Subcutaneous abdominal adipose tissue (tissue), 5 donors: ENCODE results near the gene ATG14.

Experiments
- H3K27ac ChIP-seq: one replicate; pipeline ENCODE4 v1.7.0; 2013; ENCODE audit warnings: low read depth, mild to moderate bottlenecking, inconsistent platforms, low read length, moderate library complexity
- H3K27me3 ChIP-seq, 5 donors: one replicate each; pipeline ENCODE4 v1.7.0; 2013; ENCODE audit warnings: low read length in 5 of 5, inconsistent platforms in 1 of 5; ENCODE audit not compliant: control insufficient read depth in 5 of 5, insufficient read depth in 4 of 5
- H3K36me3 ChIP-seq, 5 donors: one replicate each; pipeline ENCODE4 v1.7.0; 2013; ENCODE audit warnings: low read length in 5 of 5; ENCODE audit not compliant: control insufficient read depth in 5 of 5, insufficient read depth in 5 of 5
- H3K4me1 ChIP-seq, 5 donors: one replicate each; pipeline ENCODE4 v1.7.0; 2013; ENCODE audit warnings: low read length in 5 of 5, mild to moderate bottlenecking in 3 of 5, moderate library complexity in 1 of 5; ENCODE audit not compliant: control insufficient read depth in 5 of 5, insufficient read depth in 5 of 5
- H3K4me3 ChIP-seq, 5 donors: one replicate each; pipeline ENCODE4 v1.7.0; 2013; ENCODE audit warnings: low read length in 5 of 5, low read depth in 1 of 5
- H3K9ac ChIP-seq, 5 donors: one replicate each; pipeline ENCODE4 v1.7.0; 2013; ENCODE audit warnings: low read length in 5 of 5, mild to moderate bottlenecking in 4 of 5, moderate library complexity in 3 of 5
- H3K9me3 ChIP-seq, 5 donors: one replicate each; pipeline ENCODE4 v1.7.0; 2013; ENCODE audit warnings: low read length in 5 of 5; ENCODE audit not compliant: control insufficient read depth in 5 of 5
- donor health status: healthy.
- donor health status: healthy.
- donor health status: healthy.
- donor health status: healthy.
- donor health status: healthy.

ATG14 gene

GRCh38 chr14:55356913-55357312, 54.7 kb downstream of the ATG14 start:
- Histone ChIP-seq H3K4me1 (no peaks in the 10 kb centered on the region), H3K36me3 (peaks cover 0 to 28% (median 14%) of the 10 kb centered on the region in 5 donors), H3K9me3 (no peaks in the 10 kb centered on the region), H3K27me3 (no peaks in the 10 kb centered on the region), H3K4me3 (no peak overlapping the region), H3K27ac (no peak overlapping the region), H3K9ac (no peak overlapping the region)

- no peak overlapping the region for H3K27ac ChIP-seq
- H3K27me3 ChIP-seq, result no peaks in the 10 kb centered on the region
- H3K9ac ChIP-seq, result no peak overlapping the region
- peaks cover 3 to 38% (median 24%) of the 10 kb centered on the region in 5 donors for H3K36me3 ChIP-seq
- no peaks in the 10 kb centered on the region for H3K9me3 ChIP-seq
- H3K4me3 ChIP-seq, result no peak overlapping the region
- H3K4me1 ChIP-seq, result no peaks in the 10 kb centered on the region
Measured at GRCh38 chr14:55355922-55356321, 55.7 kb downstream of the ATG14 start.

DNA sequence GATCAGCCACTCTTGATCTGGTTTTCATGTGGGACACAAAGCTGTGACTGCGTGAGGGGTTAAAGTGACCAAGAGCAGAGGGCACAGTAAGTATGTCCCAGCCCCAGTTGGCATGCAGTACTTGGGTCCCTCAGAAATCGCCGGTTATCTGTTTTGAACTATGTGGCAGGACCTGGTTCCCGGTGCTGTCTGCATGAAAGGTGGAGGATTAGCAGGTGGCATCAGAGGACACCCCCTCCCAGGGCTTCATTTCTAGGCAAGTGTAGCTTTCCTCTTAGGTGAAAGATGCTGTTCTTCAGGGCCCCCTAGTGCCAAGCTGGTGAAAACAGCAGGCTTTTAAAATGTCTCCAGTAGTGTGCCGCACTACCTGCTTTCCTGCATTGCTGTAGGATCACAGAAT, 57.1 kb downstream of the ATG14 start:
- Histone ChIP-seq H3K36me3 (peaks cover 9 to 44% (median 31%) of the 10 kb centered on the region in 5 donors), H3K4me3 (no peak overlapping the region), H3K9me3 (no peaks in the 10 kb centered on the region), H3K27me3 (no peaks in the 10 kb centered on the region), H3K27ac (no peak overlapping the region), H3K4me1 (no peaks in the 10 kb centered on the region), H3K9ac (no peak overlapping the region)

DNA sequence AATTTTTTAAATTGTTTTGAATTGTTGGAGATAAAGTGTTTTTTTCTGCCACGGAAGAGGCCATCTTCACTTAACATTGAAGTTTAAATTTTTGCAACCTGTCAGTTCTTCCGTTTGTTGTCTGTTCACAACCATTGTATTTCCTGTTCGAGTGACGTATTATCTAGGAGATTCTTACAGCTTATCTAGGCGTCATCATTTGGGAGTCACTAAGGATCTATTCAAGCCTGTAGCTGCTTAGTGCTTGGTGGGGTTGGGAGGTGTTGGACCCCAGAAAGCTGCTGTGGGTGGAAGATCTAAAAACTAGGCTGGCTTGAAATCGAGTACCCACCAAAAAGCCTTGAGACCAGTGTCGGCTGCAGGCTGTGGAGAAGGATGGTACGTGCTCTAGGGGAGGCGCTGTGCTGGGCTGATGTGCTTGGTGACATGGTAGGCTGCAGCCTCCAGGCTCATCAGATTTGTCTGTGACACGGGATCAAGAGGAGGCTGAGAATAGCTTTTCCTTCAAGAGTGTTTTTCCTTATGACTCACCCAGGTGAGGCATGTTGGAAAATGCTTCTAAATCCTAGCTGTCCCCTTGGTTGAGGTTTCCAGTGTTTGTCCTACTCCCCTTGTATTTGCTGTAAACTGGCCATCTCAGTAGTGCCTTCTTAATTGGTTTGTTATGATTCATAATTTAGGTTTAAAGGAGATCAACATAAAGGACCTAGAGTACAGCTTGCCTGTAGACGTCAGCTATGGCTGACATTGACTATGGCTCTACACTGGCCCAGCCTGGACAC, 57.8 kb downstream of the ATG14 start:
- Histone ChIP-seq H3K9ac (no peak overlapping the region), H3K27me3 (no peaks in the 10 kb centered on the region), H3K36me3 (peaks cover 9 to 44% (median 31%) of the 10 kb centered on the region in 5 donors), H3K4me1 (no peaks in the 10 kb centered on the region), H3K4me3 (no peak overlapping the region), H3K27ac (no peak overlapping the region), H3K9me3 (no peaks in the 10 kb centered on the region)

DNA sequence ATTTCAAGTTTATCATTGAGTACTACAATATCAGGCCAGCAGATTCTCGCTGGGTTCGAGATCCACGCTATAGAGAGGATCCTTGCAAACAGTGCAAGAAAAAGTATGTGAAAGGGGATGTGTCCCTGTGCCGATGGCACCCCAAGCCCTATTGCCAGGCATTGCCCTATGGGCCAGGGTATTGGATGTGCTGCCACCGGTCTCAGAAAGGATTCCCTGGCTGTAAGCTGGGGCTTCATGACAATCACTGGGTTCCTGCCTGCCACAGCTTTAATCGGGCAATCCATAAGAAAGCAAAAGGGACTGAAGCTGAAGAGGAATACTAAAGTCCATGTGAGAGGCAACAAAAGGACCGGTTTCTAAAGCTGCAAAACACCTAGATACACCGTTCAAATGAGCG, 59.4 kb downstream of the ATG14 start:
- peaks cover 9 to 44% (median 31%) of the 10 kb centered on the region in 5 donors for H3K36me3 ChIP-seq
- no peak overlapping the region for H3K4me3 ChIP-seq
- no peak overlapping the region for H3K27ac ChIP-seq
- H3K27me3 ChIP-seq, result no peaks in the 10 kb centered on the region
- no peak overlapping the region for H3K9ac ChIP-seq
- H3K4me1 ChIP-seq, result no peaks in the 10 kb centered on the region
- no peaks in the 10 kb centered on the region for H3K9me3 ChIP-seq

DNA sequence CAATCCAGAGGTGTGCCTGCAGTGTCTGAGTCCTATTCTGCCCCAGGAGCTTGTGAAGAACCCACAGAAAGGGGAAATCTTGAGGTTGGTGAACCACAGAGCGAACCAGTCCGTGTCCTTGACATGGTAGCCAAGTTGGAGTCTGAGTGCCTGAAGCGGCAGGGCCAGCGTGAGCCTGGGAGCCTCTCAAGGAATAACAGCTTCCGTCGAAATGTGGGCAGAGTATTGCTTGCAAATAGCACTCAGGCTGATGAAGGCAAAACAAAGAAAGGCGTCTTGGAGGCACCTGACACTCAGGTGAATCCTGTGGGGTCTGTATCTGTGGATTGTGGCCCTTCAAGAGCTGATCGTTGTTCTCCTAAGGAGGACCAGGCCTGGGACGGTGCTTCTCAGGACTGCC, 60.5 kb downstream of the ATG14 start:
- Histone ChIP-seq H3K27ac (no peak overlapping the region), H3K9me3 (no peaks in the 10 kb centered on the region), H3K4me3 (no peak overlapping the region), H3K4me1 (peaks cover 0 to 2% (median 0%) of the 10 kb centered on the region in 5 donors), H3K9ac (no peak overlapping the region), H3K27me3 (no peaks in the 10 kb centered on the region), H3K36me3 (peaks cover 9 to 43% (median 31%) of the 10 kb centered on the region in 5 donors)

- Histone ChIP-seq H3K9me3 (no peaks in the 10 kb centered on the region), H3K36me3 (peaks cover 9 to 37% (median 25%) of the 10 kb centered on the region in 5 donors), H3K27me3 (no peaks in the 10 kb centered on the region), H3K9ac (no peak overlapping the region), H3K4me1 (peaks cover 0 to 2% (median 0%) of the 10 kb centered on the region in 5 donors), H3K27ac (no peak overlapping the region), H3K4me3 (no peak overlapping the region)
Measured at GRCh38 chr14:55350461-55350860, 61.2 kb downstream of the ATG14 start.

DNA sequence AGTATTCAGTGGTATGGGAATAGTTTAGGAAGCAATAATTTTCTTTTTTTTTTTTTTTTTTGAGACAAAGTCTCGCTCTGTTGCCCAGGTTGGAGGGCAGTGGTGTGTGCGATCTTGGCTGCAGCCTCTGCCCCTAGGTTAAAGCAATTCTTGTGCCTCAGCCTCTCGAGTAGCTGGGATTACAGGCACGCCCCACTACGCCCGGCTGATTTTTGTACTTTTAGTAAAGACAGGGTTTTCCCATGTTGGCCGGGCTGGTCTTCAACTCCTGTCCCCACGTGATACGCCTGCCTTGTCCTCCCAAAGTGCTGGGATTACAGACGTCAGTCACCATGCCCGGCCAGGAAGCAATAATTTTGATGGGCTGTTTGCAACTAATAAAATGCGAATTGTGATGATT, 62.1 kb downstream of the ATG14 start:
- Histone ChIP-seq H3K4me3 (no peak overlapping the region), H3K27me3 (no peaks in the 10 kb centered on the region), H3K4me1 (peaks cover 0 to 2% (median 0%) of the 10 kb centered on the region in 5 donors), H3K27ac (no peak overlapping the region), H3K36me3 (peaks cover 9 to 32% (median 25%) of the 10 kb centered on the region in 5 donors), H3K9ac (no peak overlapping the region), H3K9me3 (no peaks in the 10 kb centered on the region)

GRCh38 chr14:55348766-55349453, 62.7 kb downstream of the ATG14 start:
- H3K9ac ChIP-seq, result no peak overlapping the region
- H3K9me3 ChIP-seq, result no peaks in the 10 kb centered on the region
- peaks cover 0 to 2% (median under 1%) of the 10 kb centered on the region in 5 donors for H3K4me1 ChIP-seq
- H3K27me3 ChIP-seq, result no peaks in the 10 kb centered on the region
- no peak overlapping the region for H3K27ac ChIP-seq
- H3K4me3 ChIP-seq, result no peak overlapping the region
- peaks cover 9 to 27% (median 25%) of the 10 kb centered on the region in 5 donors for H3K36me3 ChIP-seq

DNA sequence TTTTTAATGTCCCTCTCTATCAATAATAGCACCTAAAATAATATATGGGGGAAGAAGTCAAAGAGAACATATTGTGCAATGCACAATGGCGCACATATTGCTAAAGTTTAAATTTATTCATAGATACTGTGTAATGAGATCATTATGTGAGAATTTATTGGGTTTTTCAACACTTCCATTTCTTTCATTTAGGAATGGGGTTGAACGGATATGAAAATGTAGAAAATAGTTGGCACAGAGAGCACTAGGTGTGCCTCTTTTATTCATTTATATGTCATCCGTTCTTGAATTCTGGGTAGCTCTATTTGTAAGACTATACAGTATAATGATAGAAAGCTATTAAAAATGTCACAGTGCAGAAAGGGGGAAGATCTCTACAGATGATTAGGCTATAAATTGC, 63.9 kb downstream of the ATG14 start:
- Histone ChIP-seq H3K4me3 (no peak overlapping the region), H3K4me1 (peaks cover 0 to 2% (median 2%) of the 10 kb centered on the region in 5 donors), H3K9ac (no peak overlapping the region), H3K36me3 (peaks cover 9 to 25% (median 24%) of the 10 kb centered on the region in 5 donors), H3K9me3 (no peaks in the 10 kb centered on the region), H3K27me3 (no peaks in the 10 kb centered on the region), H3K27ac (no peak overlapping the region)
